GM18868 (cell line): ENCODE data around the gene FUNDC2.

Experiments
- ATAC-seq: cut with Tn5 transposase; IDR thresholded peaks from one replicate; pipeline ENCODE4 v1.9.1; 2021; ENCODE audit warnings: mild to moderate bottlenecking, moderate library complexity; ENCODE audit not compliant: unreplicated experiment

Gene FUNDC2

GRCh38 chrX:155069414-155069813 is 42.8 kb downstream of the FUNDC2 start:
- ATAC-seq, result no peak

DNA sequence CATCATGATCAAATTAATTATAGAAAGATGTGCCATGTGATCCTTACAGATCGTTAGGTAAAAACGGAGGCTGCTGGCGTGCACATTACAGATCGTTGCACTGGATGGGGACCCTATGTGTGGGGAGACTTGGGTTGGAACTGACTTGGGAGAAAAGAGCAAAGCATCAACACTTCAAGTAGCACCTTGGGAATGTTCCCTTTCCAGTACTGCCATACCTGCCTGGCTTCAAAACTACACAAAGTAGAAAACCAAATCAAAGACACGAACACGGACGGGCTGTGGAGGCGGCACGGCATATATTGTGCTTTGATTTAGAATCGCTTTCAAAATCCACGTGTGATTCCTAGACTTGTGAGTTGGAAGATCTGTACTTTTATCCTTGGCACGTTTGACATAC is 43.4 kb downstream of the FUNDC2 start:
- no peak for ATAC-seq

- ATAC-seq, result peak; percentile 24
Measured at GRCh38 chrX:155070663-155070974, 44.0 kb downstream of the FUNDC2 start.

DNA sequence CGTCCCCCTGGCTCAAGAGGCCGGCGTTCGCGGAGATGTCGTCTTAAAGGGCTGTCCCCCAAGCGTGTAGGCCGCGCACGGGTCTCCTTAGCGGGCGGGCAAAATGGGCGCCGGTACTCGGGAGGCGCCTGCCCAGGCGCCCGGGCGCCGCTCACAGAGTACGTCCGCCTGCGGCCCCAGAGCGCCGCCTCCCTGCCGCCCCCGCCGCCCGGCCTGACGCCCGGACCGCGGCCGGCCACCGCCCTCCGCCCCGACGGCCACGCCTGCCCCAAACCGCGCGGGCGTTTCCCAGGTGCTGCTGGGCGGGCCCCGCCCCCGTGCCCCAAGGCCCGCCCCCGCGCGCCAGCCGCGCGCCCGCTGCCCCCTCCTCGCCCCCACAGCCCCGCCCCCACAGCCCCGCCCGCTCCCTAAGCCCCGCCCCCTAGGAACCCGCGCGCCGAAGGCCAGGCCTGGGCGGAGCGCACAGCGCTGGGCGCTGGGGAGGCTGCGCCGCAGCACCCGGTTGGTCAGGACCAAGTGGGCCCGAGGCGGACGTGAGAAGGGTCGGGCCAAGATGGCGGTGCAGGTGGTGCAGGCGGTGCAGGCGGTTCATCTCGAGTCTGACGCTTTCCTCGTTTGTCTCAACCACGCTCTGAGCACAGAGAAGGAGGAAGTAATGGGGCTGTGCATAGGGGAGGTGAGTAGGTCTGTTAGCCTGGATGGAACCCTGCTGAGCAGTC is 44.5 kb downstream of the FUNDC2 start, which contains the start of the genes BRCC3, CMC4 and MTCP1:
TSS of gene BRCC3 (plus strand) at position 534 of the 719 bp plus-strand sequence. CDS start at position 554, 20 bp downstream.
TSS of gene CMC4 (minus strand) at position 162 of the 719 bp plus-strand sequence. CDS start 7,113 bp downstream, outside the sequence.
TSS of gene MTCP1 (minus strand) at position 162 of the 719 bp plus-strand sequence. CDS start 5,126 bp downstream, outside the sequence.
- peak; percentile 90 for ATAC-seq

DNA sequence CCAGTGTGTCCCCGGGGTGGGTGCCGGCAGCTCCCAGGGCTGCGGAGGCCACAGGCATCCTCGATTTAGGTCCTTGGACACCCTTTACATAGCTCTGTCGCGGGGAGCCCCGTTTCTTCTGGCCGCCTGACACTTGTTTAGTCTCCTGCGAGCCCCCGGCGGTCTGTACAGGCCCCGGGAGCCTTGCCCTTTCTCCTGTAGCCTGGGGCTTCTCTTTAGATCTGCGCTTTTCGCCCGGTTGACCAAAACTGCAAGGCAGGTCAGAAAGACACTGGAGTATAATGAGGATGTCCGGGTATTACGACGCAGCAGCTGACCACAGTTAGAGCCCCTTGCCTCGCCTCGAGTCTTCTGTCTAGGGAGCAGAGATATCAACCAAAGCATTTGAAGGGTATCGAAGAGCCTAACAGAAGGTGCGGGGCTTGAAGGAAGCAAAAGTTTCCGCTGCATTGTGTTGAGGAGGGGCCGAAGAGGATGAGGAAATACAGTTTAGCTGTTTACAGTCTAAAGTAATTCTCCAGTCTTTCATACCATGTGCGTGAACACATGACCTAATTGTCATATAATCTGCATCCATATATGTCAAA is 45.1 kb downstream of the FUNDC2 start:
- ATAC-seq, result no peak

DNA sequence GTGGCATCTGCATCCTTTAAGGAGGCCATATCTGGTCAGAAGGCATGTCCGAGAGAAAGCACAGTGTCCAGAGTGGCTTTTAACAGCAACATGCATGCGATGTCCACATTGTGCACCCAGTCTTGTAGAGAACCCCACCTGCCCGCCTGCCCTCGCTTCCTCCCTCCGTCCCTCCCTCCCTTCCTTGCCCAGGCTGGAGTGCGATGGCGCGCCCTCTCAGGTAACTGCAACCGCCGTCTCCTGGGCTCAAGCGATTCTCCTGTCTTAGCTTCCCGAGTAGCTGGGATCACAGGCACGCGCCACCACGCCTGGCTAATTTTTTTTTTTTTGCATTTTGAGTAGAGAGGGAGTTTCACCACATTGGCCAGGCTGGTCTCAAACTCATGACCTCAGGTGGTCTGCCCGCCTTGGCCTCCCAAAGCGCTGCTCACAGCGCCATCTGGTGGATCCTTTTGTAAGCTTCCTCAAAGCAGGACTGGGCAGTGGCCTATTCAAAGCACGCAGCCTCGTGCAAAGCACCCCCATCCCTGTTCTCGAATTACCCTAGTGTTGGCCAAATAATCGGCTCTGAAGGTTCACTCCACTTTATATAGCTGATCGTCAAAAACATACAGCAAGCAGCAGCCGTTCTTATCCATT is 59.7 kb downstream of the FUNDC2 start:
- no peak for ATAC-seq

GRCh38 chrX:155086961-155087735 is 60.5 kb downstream of the FUNDC2 start:
- no peak for ATAC-seq

GRCh38 chrX:155094468-155095061 is 67.9 kb downstream of the FUNDC2 start:
- ATAC-seq, result no peak

DNA sequence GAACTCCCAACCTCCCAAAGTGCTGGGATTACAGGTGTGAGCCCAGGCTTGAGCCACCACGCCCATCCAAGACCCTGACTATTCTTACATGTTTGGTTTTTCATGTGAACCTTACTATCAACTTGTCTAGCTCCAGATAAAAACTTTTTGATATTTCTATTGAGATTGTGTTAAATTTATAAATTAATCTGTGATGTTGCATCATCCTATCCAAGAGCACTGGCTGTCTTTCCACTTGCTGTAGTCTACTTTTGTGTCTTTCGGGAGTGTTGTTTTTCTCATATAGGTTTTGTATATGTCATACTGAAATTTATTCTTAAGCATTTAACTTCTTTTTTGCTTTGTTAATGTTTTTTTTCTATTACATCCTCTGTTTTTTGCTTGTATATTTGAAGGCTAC is 79.3 kb downstream of the FUNDC2 start:
- ATAC-seq, result no peak

GRCh38 chrX:155108427-155108826 is 81.8 kb downstream of the FUNDC2 start:
- no peak for ATAC-seq
